GM12872 (cell line): Measurements from ENCODE around the gene HJURP.

Source experiments
- TF ChIP-seq, protein P1 (sequence below): IDR thresholded peaks from 3 replicates; pipeline ENCODE4 v1.5.1; 2011; ENCODE audit warnings: low read depth, mild to moderate bottlenecking, low read length, moderate library complexity; ENCODE audit not compliant: insufficient read depth

HJURP gene

DNA sequence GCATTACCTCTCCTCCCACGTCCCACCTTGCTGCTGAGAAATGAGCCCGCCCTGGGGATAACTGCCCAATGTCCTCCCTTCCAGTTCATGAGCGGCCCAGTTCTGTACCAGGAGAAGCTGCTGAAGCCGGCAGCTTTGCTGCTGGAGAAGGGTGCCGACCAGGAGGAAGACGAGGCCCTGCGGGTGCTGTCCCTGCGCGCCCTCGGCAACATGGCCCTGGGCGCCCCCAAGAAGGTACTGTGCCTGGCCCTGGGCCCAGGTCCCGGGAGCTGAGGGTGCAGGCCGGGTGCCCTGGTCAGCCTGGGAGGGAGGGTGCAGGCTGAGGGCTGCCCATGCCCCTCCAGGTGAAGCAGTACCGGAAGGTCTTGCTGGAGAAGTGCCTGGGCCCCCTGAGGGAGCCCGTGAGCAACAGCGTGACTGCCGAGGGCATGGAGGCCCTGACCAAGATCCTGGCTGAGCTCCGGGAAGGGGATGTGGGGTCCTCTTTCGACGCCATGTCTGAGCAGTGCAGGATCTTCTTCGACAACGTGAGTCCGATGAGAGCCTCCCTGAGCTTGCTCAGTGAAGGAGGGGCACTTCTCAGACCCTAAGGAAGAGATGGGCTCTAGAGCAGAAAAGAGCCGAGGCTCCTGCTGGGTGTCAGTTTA, 25.7 kb downstream of the HJURP start:
- TF ChIP-seq, protein P1, sequence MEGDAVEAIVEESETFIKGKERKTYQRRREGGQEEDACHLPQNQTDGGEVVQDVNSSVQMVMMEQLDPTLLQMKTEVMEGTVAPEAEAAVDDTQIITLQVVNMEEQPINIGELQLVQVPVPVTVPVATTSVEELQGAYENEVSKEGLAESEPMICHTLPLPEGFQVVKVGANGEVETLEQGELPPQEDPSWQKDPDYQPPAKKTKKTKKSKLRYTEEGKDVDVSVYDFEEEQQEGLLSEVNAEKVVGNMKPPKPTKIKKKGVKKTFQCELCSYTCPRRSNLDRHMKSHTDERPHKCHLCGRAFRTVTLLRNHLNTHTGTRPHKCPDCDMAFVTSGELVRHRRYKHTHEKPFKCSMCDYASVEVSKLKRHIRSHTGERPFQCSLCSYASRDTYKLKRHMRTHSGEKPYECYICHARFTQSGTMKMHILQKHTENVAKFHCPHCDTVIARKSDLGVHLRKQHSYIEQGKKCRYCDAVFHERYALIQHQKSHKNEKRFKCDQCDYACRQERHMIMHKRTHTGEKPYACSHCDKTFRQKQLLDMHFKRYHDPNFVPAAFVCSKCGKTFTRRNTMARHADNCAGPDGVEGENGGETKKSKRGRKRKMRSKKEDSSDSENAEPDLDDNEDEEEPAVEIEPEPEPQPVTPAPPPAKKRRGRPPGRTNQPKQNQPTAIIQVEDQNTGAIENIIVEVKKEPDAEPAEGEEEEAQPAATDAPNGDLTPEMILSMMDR: no peak

DNA sequence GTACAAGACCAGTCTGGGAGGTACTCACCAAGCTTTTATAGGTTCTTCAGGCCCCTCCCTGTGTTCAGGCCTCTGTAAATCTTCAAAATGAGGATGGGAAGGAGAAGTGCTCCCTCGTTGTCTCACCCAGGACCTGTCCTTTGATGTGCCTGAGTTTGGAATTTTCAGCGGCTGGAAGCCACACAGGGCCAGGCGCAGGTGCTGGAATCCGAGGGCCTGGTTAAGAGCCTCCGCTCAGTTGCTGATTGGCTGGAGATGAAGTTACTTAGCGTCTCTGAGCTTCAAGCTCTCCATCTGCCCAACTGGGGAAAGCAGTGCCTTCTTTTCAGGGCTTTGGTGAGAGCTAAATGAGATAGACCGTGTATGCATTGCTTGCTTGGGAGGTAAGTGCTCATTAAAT, 30.0 kb downstream of the HJURP start:
- TF ChIP-seq, protein P1: no peak

DNA sequence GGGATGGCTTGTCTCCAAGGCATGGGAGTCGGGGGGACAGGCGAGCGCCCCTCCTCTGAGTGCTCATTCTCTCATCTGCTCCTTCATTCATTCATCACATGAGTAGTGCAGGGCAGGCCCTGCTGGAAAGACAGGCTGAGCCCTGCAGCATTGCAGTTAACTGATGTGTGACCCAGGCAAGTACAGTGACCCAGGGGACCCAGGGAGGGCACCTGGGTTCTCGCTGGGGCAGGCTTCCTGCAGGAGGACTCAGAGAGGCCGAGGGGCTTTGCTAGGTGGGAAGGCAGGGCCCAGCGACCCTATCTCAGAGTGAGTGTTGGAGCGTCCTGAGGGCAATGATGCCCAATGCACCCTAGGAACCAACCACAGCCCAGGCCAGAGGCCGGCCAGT, 30.6 kb downstream of the HJURP start:
- TF ChIP-seq, protein P1: no peak

DNA sequence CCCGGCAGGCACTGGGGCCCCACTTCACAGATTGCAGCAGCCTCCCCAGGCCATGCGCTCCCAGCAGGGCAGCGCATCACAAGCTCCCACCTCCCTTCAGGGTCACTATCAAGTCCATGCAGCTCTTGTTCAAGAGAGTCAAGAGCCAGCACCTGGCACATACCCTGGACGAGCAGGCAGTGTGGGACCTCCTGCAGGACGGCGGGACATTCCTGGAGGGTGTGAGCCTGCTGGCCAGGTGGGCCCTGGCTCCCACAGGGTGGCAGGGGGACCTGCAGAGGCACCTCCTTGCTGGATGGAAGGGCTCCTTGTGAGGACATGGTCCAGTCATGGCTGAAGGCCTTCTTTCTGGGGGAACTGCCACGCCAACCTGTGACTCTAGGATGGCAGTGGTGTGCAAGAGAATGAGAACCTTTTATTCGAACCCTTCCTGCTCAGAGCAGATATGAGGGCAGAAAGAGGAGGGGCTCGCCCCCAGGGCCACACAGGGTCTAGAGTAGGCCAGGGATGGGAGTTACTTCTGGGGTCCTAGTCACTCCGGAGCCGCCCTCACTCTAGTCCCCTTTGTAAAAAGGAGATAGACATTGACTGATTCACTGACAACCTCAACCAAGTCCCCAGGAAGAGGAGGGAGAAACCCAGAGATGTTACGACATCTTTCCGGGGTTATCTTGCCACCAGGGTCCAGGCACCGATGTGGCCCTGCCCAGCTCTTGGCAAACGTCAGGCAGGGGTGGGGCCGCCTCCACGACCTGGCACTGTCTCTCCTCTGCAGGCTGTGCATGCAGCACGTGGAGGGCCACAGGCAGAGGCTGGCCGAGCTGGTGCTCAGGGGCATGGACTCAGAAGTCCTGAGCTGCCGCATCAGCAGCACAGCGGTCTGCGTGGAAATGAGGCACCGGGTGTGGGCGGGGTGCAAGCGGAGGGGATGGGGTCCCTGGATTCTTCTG, 31.3 kb downstream of the HJURP start:
- TF ChIP-seq, protein P1: no peak

DNA sequence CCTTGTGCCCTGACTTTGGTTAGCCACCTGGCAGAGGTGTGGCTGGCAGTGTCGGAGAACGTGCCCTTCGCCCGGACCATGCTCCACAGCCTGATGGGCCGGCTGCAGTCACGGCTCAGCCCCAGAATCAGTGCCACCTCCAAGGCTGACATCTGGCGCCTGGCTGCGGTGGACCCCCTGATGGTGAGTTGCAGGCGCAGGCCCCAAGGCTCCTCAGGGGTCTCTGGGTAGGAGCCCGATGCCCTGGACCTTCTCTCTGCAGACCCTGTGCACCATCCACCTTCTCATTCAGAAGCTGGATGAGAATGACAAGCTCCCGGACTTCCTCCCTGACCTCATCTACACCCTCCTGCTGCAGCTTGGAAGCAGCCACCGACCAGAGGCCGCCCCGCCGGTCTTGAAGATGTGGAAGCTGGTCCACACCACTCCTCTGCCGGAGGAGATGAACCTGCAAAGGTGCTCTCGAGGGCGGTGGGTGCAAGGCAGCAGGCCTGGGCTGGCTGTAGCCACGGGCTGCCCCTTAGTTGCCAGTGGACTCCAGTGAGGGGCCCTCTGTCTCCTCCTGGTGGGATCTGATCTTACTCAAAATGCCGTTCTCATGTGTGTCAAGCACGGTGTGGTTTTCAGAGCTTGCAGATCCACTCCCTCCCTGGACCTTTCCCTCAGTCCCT, 32.1 kb downstream of the HJURP start:
- TF ChIP-seq, protein P1: no peak

DNA sequence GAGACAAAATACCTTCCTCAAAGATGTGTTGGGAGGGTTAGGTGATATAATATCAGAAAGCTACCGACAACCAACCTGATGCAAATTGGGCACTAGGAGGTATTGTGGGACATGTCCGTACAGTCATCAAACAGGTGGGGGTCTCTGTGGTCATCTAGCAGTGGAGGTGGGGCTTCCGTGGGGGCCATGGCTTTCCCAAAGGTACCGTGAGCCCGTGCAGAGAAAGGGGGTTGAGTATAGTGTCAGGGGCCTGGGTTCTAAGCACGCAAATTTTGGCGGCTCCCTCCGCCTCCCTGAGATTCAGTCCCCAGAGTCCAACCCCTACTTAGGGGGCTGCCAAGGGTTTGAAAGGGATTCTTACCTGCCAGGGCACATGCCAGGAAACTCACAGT, 32.6 kb downstream of the HJURP start:
- TF ChIP-seq, protein P1: no peak

DNA sequence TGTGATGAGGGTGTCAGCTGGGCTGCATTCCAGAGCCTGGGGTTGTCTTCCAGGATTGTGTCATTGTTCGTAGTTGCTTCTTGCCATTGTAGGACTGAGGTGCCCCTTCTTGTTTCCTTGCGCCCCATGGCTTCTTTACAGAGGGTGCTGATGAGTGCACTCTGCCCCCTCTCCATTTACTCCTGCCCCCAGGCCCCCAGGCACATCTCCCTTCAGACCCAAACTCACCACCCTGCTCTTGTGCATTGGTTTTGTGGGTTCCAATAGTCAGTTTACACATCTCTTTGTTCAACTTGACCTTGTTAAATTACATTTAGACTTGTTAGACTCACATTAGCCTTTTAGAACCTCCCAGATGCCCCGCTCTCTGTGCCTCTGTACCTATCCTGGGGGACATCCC, 33.1 kb downstream of the HJURP start:
- TF ChIP-seq, protein P1: no peak
